DMS114 treated with DMSO at 0.1 percent for 48 hours (cell line): ENCODE data around the gene NOL4.
"Not testable (repeated sequence)": the region's sequence is repeated elsewhere in the genome, so short reads cannot be mapped to it uniquely, and the experiment has no call there.

Source experiments
- DNase-seq: peaks from one replicate; lab custom pipeline; 2025; ENCODE audit not compliant: unreplicated experiment; lab: John Stamatoyannopoulos, UW

NOL4 gene, protein sequence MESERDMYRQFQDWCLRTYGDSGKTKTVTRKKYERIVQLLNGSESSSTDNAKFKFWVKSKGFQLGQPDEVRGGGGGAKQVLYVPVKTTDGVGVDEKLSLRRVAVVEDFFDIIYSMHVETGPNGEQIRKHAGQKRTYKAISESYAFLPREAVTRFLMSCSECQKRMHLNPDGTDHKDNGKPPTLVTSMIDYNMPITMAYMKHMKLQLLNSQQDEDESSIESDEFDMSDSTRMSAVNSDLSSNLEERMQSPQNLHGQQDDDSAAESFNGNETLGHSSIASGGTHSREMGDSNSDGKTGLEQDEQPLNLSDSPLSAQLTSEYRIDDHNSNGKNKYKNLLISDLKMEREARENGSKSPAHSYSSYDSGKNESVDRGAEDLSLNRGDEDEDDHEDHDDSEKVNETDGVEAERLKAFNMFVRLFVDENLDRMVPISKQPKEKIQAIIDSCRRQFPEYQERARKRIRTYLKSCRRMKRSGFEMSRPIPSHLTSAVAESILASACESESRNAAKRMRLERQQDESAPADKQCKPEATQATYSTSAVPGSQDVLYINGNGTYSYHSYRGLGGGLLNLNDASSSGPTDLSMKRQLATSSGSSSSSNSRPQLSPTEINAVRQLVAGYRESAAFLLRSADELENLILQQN

DNA sequence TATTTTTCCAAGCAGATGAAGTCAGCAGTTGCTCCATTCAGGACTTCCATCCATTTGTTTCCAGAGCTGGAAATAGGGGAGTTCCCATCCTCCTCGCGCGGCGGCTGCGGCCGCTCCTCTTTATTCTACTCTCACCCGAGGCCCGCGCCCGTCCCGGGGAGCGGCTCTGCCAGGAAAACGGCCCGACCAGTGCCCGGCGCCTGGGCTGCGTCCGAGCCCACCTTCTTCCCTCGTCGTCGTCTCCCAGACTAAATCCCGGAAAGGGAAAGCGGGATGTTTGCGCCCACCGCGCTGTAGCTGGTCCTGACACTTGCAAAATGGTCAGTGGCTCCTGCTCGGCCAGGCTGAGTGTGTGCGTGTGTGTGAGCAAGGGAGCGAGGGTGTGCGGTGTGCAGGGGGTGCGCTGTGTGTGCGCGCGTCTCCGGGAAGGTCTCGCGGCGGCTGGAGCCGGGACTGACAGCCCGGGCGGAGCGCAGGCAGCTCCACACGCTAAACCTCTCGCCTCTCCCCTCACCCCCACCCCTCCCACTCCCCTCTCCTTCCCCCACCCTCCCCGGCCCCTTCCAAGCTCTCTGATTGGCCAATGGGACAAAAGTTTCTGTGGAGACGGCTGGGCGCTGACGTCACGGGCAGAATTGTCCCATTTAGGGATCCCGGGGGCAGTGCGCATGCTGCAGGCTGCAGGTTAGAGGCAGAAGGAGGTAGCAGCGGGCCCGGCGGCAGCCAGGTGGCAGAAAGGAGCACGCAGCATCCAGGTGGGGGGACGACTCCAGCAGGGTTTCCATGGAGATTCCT lies at the start of gene NOL4:
TSS of gene NOL4 (minus strand) at position 491 of the 795 bp plus-strand sequence. CDS start 1,660 bp downstream, outside the sequence.
- DNase-seq = no peak

DNA sequence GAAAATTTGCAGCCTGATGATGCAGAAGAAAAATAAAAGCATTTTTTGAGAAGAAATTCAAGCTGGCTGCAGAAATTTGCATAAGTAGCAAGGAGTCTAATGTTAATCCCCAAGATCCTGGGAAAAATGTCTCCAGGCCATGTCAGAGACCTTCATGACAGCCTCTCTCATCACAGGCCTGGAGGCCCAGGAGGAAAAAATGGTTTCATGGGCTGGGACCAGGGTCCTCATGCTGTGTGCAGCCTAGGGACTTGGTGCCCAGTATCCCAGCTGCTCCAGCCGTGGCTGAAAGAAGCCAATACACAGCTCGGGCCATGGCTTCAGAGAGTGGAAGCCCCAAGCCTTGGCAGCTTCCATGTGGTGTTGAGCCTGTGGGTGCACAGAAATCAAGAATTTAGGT lies 41.3 kb upstream of the NOL4 start:
- not testable (repeated sequence) for DNase-seq

DNA sequence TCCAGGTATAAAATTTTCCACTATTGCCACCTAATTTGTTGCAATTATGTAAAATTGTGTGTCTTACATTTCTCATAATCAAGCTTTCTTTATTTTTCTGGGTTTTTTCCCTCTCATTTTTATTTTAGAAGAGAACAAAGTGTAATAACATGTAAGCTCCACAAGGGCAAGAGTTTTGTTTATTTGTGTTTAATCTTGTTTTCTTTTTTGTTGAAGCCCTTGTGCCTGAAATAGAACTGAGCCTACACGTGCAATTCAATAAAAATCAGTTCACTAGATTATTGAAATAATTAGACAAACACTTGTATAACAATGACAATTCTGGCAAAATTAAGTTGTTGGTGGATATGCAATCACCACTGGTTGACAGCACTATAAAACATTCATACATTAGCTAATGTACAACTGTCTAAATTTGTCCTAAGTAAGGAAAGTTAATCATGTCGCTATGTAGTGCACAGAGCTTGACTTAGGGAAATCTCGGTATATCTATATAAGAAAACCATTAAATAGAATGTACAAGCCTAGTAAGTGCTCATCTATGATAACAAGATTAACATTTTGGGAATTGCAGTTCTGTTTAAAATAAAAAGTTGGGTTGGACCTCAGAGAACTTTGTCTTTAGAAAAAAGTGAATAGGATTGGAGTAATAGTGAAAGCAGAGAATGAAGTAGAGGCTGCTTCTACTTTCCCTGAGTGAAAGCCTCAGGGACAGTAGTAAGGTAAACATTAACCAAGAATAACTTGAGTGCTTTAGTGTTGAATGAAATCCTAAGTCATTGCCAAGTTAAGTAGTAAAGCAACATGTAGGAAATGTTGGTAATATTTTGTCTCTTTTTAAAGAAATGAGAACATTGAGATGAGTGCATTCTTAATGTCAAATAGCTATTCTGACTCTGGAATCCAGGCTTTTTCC lies 37.4 kb upstream of the NOL4 start:
- no peak for DNase-seq

DNA sequence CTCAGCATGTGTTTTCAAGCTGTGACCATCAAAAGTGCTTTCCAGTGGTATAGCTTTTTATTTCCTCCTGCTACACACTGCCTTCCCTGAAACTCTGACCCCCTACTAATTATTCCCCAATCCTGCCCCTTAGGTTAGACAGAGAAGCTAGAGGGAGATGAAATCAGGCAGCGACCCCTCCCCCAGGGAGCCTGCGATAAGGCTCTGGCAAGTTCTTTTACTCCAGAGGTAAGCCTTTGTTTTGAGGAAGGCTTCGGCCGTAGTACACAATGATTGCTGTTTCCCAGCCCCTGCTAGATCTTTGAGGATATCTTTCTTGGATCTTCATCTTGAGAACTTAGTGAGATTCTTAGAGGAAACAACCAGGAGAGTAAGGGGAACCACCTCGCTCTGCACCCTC lies 33.5 kb upstream of the NOL4 start:
- no peak for DNase-seq

DNA sequence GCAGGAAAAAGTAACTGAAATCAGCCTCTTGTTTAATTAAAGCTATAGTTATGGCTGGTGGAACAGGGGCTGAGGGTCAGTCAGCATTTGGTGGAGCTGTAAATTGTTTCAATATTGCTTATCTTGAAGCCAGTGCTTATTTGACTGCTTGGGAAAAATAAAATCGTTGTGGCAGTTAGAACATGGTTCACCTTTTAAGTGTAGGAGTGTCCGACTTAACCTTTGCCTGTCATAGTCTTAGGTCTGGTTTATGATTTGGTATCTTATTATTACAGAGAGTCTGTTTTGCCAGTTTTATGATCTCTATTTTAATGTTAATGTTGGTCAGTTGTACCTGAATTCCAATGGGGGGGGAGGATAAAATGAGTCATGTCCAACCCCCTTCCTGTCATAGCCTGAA lies 27.2 kb upstream of the NOL4 start:
- DNase-seq = no peak

DNA sequence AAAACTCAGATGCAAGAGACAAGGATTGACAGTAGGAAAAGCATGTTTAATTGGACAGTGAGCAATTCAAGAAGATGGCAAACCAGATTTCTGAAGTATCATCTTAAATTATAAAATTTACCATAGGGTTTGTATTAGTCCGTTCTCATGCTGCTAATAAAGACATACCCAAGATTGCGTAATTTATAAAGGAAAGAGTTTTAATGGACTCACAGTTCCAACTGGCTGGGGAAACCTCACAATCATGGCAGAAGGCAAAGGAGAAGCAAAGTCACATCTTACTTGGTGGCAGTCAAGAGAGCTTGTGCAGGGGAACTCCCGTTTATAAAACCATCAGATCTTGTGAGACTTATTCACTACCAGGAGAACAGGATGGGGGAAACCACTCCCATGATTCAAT lies 24.0 kb upstream of the NOL4 start:
- no peak for DNase-seq

DNA sequence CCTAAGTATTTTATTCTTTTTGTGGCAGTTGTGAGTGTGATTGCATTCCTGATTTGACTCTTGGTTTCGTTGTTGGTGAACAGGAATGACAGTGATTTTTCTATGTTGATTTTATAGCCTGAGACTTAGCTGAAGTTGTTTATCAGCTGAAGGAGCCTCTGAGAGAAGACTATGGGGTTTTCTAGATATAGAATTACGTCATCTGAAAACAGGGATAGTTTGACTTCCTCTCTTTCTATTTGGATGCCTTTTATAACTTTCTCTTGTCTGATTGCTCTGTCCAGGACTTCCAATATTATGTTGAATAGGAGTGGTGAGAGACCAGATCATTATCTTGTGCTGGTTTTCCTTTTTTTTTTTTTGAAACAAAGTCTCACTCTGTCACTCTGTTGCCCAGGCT lies 18.0 kb upstream of the NOL4 start:
- no peak for DNase-seq

DNA sequence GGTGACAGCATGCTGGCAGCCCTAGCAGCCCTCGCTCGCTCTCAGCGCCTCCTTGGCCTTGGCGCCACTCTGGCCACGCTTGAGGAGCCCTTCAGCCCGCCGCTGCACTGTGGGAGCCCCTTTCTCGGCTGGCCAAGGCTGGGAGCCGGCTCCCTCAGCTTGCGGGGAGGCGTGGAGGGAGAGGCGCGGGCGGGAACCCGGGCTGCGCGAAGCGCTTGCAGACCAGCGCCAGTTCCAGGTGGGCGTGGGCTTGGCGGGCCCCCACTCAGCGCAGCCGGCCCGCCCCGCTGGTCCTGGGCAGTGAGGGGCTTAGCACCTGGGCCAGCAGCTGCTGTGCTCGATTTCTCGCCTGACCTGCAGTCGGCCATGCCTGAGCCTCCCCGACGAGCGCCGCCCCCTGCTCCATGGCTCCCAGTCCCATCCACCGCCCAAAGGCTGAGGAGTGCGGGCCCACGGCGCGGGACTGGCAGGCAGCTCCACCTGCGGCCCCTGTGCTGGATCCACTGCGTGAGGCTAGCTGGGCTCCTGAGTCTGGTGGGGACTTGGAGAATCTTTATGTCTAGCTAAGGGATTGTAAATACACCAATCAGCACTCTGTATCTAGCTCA lies 9.2 kb upstream of the NOL4 start:
- not testable (repeated sequence) for DNase-seq

DNA sequence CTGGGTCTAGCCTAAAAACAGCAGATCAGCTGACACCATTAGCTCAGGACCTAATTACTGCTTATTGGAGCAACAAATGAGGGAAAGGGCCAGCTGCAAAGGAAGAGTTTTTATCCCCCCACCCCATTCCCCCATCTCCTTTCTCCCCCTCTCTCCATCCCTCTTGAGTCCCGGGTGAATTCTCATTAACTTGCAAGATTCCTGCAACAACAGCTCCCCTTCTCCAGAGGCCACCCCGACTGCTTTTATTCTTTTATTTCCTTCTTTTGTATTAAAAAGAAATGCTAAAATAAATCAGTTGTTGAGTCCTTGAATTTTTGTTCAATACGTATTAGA lies 473 bp upstream of the NOL4 start:
- DNase-seq = no peak

DNA sequence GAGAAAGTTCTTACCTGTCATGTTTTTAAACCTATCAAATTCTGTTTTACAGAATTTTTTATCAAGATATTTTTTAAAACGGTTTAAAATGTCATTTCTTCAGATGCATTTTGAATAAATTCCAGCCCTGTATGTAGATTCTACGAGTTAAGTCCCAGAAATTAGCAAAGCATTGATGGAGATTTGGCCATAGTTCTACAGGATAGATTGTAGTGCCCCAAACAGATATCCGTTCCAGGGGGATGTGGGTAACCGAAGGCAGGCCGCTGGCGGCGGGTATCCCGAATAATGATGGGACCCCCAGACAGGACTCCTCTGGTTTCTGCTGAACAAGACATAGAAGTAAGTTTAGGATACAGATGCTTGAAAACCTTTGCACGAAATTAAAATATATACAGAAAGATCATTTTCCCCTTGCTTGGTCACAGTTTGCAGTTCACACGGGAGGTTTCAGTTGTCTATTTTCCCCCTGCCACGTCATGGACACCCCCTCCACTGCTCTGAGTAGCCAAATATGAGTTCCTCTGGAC lies 755 bp downstream of the NOL4 start:
- DNase-seq = no peak

DNA sequence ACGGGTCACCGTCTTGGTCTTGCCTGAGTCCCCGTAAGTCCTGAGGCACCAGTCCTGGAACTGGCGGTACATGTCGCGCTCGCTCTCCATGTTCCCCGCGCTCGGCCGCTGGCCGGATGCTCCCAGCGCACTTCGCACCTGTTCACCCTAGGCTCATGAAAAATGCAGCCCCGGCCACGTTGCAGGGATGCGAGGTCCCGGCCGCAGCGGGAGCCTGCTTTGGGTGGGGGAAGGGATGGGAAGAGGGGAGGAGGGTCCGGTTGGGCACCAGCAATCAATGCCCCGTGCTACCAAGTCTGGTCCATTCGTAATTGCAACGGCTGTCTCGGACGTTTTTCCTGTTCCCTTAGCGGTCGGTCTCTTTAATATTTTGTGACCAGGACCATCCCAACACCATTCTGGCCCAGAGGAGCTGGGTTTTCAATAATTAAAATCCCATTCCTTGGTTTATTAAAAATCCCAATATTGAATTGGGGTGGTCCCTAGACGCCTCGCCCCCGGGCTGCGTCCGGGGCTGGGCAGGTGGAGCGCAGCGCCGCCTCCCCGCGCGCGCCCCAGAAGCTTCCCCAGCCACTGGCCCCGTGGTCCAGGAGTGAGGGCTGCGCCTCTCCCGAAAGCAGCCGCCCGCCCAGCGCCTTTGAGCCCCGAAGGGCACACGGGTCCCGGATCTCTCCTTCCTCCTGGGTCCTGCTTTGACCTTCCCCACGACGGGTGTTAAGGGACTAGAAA lies 1.4 kb downstream of the NOL4 start:
- no peak for DNase-seq

DNA sequence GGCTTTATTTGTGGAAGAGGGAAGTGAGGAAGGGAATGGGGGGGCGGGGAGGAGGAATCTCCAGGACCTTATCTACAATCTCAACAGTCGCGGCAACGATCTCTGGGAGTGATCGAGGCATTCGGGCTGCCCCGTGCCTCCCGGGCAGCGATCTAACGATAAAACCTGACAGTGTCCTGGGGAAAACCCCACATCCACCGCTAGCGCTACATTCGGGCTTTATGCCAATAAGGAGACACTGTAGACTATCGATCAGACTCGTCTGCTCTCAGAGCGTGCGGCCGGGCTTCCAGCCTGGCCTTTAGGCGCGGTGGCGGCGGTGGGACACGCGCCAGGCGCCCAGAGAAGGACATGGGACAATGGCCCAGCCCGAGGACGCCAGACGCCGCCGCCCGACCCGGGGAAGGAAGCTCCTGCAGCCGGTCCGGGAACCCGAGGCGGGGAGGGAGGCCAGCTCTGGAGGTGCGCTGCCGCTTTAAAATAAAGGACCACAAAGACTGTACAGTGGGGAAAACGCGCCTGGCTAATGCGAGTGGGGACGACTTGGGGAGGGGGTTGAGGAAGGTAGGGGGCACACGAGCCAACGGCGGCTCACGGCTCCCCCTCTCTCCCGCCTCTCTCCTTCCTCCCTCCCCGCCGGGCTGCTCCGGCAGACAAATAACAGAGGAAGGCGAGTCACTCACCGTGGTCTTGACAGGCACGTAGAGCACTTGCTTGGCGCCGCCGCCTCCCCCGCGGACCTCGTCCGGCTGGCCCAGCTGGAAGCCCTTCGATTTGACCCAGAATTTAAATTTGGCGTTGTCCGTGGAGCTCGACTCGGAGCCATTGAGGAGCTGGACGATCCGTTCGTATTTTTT lies 2.2 kb downstream of the NOL4 start:
- DNase-seq = no peak

DNA sequence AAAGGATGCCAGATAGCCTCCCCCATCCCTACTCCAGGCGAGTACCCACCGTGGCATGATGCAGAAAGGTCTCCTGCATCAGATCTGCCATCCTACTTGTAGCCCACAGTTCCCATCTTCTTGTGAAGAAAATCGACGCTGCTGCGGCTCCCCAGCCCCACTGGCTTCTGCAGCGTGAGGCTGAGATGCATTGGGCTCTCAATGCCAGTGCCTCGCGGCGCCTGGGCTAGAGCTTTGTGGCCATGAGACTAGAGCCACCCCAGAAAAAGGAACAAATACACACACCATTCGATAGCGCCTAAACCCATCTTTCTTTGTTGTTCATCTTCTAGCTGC lies 2.8 kb downstream of the NOL4 start:
- DNase-seq = no peak

DNA sequence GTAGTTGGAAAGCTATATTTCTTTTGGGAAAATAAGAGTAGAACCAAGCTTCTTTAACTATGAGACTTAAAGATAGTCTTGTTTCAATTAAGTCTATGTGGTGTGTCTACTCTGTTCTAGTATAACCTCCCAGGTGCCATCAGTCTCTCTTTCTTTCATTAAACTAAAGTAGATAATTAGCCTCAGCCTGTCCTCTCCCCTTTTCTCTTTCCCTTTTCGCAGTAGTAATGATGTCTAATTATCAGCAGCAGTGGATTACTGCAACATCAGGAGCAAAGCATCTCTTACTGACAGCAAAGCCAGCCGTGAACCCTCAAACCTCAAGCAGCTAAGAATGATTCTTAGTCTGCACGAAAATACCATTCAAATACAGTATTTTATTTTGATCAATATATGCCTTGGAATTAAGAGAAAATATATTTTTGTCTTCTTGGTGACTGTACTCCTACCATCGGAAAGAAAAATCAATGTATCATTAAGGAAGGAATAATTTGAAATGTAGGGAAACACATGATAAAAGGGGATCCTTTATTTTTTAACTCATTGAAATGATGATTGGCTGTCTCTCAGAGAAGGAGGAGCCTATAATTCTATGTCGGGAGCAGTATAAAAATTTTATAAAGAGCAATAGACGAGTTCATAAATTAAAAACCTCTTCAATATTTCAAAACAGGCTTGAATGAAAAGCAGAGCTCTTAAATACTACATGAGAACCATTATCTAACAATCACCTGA lies 4.5 kb downstream of the NOL4 start:
- no peak for DNase-seq

DNA sequence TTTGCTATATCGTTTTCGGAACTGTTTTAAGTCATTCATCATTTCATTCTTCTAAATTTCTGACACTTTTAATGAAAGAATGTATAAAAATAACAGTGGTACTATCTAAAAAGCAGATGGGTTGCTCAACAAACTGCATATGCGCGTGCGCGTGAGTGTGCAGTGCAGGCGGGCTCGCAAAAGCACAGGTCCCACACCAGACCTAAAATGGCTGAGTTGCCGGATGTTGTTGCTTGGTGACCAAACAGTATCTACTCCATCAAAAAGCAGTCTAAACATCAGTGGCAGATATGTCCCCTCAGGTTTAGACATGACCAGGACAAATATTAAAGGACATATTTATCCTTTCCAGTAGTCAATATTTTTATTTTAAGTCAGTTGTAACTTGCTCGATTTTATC lies 5.1 kb downstream of the NOL4 start:
- DNase-seq = no peak

DNA sequence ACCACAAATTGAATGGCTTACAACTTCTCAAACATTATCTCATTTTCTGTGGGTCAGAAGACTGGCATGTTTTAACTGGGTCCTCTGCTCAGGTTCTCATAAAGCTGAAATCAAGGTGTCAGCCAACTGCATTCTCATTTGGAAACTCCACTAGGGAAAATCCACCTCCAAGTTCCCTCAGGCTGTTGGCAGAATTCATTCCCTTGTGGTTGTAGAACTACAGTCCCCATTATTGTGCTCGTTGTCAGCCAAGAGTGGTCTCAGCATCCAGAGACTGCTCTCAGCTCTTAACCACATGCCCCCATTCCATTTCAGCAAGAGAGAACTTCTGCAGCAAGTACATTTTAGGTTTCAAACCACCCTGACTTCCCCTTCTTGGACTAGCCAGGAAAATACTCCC lies 12.2 kb downstream of the NOL4 start:
- no peak for DNase-seq

DNA sequence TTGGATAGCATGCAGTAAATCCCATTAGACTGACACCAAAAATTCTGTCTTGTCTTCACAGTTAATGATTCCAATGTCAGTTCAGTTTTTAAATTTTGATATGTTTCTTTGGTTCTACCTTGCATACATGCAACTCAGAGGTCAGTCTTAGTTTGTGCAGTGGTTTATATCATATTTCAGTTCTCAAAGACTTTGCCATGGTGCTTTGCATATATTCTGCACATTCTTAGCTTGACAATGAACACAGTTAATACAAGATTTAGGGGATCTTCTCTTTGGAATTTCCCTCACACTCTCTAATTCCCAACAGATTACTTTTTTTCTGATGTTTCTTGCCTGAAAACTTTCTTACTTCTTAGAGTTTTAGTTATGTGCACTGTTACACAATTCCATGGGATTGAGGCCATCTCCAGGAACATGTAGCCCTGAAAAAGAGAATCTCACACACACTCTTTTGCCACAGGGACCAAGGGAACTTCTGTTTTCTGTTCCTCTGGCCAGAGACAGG lies 17.3 kb downstream of the NOL4 start:
- no peak for DNase-seq

DNA sequence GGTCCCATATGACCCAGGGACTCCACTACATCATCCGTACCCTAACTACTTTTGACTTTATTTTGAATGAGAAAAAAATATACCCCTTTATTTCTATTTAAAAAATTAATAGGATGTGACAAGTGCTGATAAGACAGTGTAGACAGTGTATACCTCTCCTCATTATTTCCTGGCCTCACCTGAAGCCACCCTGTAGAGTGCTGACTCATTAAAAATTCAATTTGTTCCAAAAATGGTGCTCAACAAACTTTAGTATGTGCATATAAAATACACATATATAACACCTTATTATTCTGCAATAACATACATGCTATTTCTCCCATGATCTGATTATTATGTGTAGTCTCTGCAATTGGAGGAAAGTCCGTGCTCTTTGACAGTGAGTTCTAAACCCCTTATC lies 20.8 kb downstream of the NOL4 start:
- no peak for DNase-seq
